GM23338 (cell line): ENCODE results near the gene ADCK2. TPM values are rescaled to one million over a fixed set of nuclear protein-coding genes. Genes with fewer than 3 reads are reported as not detected.
A peak's percentile ranks its signal among the peaks of the same experiment; 100 is the strongest.
"Not testable (repeated sequence)": the region's sequence is repeated elsewhere in the genome, so short reads cannot be mapped to it uniquely, and the experiment has no call there.

Source experiments
- ATAC-seq: fragments of 200-7000 bp; cut with Tn5 transposase; 3 replicates; pipeline ENCODE4 v1.9.1; 2020
- DNase-seq: peaks from one replicate; pipeline ENCODE4 v3.0.0-alpha.2; 2015; ENCODE audit warnings: low spot score
- H2AFZ ChIP-seq: fragments of 200-600 bp; sonication (generic); 2 replicates; pipeline ENCODE4 v1.8.0; 2016; ENCODE audit warnings: antibody characterized with exemption, mild to moderate bottlenecking, moderate library complexity
- H3F3A ChIP-seq: fragments of 200-600 bp; sonication (generic); replicated peaks from 2 replicates; pipeline ENCODE4 v1.8.0; 2017; ENCODE audit warnings: antibody characterized with exemption, mixed run types, low read depth
- H3K27ac ChIP-seq: fragments of 200-600 bp; sonication (generic); 2 replicates; pipeline ENCODE4 v1.6.1; 2016; ENCODE audit warnings: low read depth
- H3K27me3 ChIP-seq: fragments of 200-600 bp; sonication (generic); 2 replicates; pipeline ENCODE4 v1.8.0; 2016; ENCODE audit warnings: mild to moderate bottlenecking, mixed run types, moderate library complexity; ENCODE audit not compliant: insufficient read depth
- H3K36me3 ChIP-seq: fragments of 200-600 bp; sonication (generic); 2 replicates; pipeline ENCODE4 v1.8.0; 2016; ENCODE audit warnings: mild to moderate bottlenecking; ENCODE audit not compliant: insufficient read depth
- H3K4me1 ChIP-seq: fragments of 200-600 bp; sonication (generic); 2 replicates; pipeline ENCODE4 v1.8.0; 2016; ENCODE audit warnings: mild to moderate bottlenecking, moderate library complexity; ENCODE audit not compliant: insufficient read depth
- H3K4me2 ChIP-seq: fragments of 200-600 bp; sonication (generic); 2 replicates; pipeline ENCODE4 v1.7.1; 2017; ENCODE audit warnings: mixed run types
- H3K4me3 ChIP-seq: fragments of 200-600 bp; sonication (generic); 2 replicates; pipeline ENCODE4 v1.6.1; 2016; ENCODE audit warnings: mixed run types
- H3K79me2 ChIP-seq: fragments of 200-600 bp; sonication (generic); replicated peaks from 2 replicates; pipeline ENCODE4 v1.8.0; 2017; ENCODE audit warnings: mild to moderate bottlenecking; ENCODE audit not compliant: insufficient read depth
- H3K9me2 ChIP-seq: fragments of 200-600 bp; sonication (generic); 2 replicates; pipeline ENCODE4 v1.8.0; 2017; ENCODE audit not compliant: insufficient read depth
- H4K20me1 ChIP-seq: fragments of 200-600 bp; sonication (generic); replicated peaks from 2 replicates; pipeline ENCODE4 v1.8.0; 2017; ENCODE audit warnings: mild to moderate bottlenecking; ENCODE audit not compliant: insufficient read depth
- H3K27ac Mint-ChIP-seq: 2 replicates; pipeline ENCODE4 v1.8.0; 2020; ENCODE audit warnings: inconsistent platforms, mild to moderate bottlenecking, moderate library complexity, mixed read lengths
- H3K27me3 Mint-ChIP-seq: 3 replicates; pipeline ENCODE4 v1.8.0; 2022; ENCODE audit warnings: low read depth, mild to moderate bottlenecking, moderate library complexity, mixed read lengths, inconsistent platforms; ENCODE audit not compliant: insufficient read depth, poor library complexity
- H3K36me3 Mint-ChIP-seq: 3 replicates; pipeline ENCODE4 v1.8.0; 2021; ENCODE audit warnings: low read depth, mild to moderate bottlenecking, inconsistent platforms, moderate library complexity, mixed read lengths
- H3K4me1 Mint-ChIP-seq: 3 replicates; pipeline ENCODE4 v1.8.0; 2020; ENCODE audit warnings: mild to moderate bottlenecking, inconsistent platforms, mixed read lengths
- H3K4me3 Mint-ChIP-seq: 3 replicates; pipeline ENCODE4 v1.8.0; 2021; ENCODE audit warnings: moderate library complexity, mild to moderate bottlenecking, inconsistent platforms, mixed read lengths
- H3K9me3 Mint-ChIP-seq: 3 replicates; pipeline ENCODE4 v1.8.0; 2020; ENCODE audit warnings: moderate library complexity, mild to moderate bottlenecking, inconsistent platforms, mixed read lengths
- CREB1 ChIP-seq: fragments of 250-450 bp; sonication (Bioruptor Pico); IDR thresholded peaks from 2 replicates; pipeline ENCODE4 v1.5.0; 2020; ENCODE audit warnings: low read depth, mild to moderate bottlenecking, moderate library complexity
- CTCF ChIP-seq, 2 experiments: fragments of 200-600 bp in 1 of 2; sonication (generic) in 1 of 2; conservative IDR thresholded peaks; 2 replicates each; pipeline versions ENCODE4 v1.5.1 to v1.6.1; 2016 to 2017; ENCODE audit warnings: antibody characterized with exemption in 2 of 2, low read depth in 2 of 2, mild to moderate bottlenecking in 2 of 2, moderate library complexity in 1 of 2
- ETS1 ChIP-seq: IDR thresholded peaks from 2 replicates; pipeline ENCODE4 v1.6.1; 2016; ENCODE audit warnings: antibody characterized with exemption
- EZH2 ChIP-seq: fragments of 200-600 bp; sonication (generic); IDR thresholded peaks from one replicate; pipeline ENCODE4 v1.8.0; 2017; ENCODE audit warnings: antibody characterized with exemption, mild to moderate bottlenecking, low read depth; ENCODE audit not compliant: unreplicated experiment
- EZH2phosphoT487 ChIP-seq: fragments of 200-600 bp; sonication (generic); IDR thresholded peaks from one replicate; pipeline ENCODE4 v1.8.1; 2018; ENCODE audit warnings: antibody characterized with exemption; ENCODE audit not compliant: unreplicated experiment
- JUNB ChIP-seq: IDR thresholded peaks from one replicate; pipeline ENCODE4 v1.6.1; 2016; ENCODE audit warnings: antibody characterized with exemption; ENCODE audit not compliant: unreplicated experiment
- NANOG ChIP-seq: IDR thresholded peaks from 2 replicates; pipeline ENCODE4 v1.6.1; 2016; ENCODE audit warnings: antibody characterized with exemption, borderline replicate concordance
- POLR2AphosphoS5 ChIP-seq: IDR thresholded peaks from 2 replicates; pipeline ENCODE4 v1.6.1; 2016; ENCODE audit warnings: antibody characterized with exemption, low read depth
- STAT1 ChIP-seq: IDR thresholded peaks from one replicate; pipeline ENCODE4 v1.6.1; 2016; ENCODE audit warnings: antibody characterized with exemption; ENCODE audit not compliant: unreplicated experiment
- ZNF114 ChIP-seq: fragments of 250-450 bp; sonication (Bioruptor Pico); IDR thresholded peaks from 2 replicates; pipeline ENCODE4 v1.5.0; 2020; ENCODE audit warnings: mild to moderate bottlenecking, moderate library complexity
- ZNF331 ChIP-seq: fragments of 250-450 bp; sonication (Bioruptor Pico); IDR thresholded peaks from 2 replicates; pipeline ENCODE4 v1.5.0; 2020; ENCODE audit warnings: low read depth, mild to moderate bottlenecking, moderate library complexity
- ZNF462 ChIP-seq: fragments of 250-450 bp; sonication (Bioruptor Pico); IDR thresholded peaks from 2 replicates; pipeline ENCODE4 v1.5.0; 2020; ENCODE audit warnings: mild to moderate bottlenecking, moderate library complexity
- polyA plus RNA-seq: library from polyadenylated mRNA; unstranded; fragments of >200 nt; fragmentation: Nextera tagmentation; extraction: Ambion mirVana; gene quantifications from 2 replicates; pipeline ENCODE4 v1.2.1, GENCODE V29; 2016
- total RNA-seq: library from RNA; depleted of rRNA; stranded (reverse); fragments of >200 nt; shearing (Covaris generic); gene quantifications from 2 replicates; pipeline ENCODE4 v1.2.3, GENCODE V29; 2014

Gene ADCK2
- total and polyA plus RNA-seq, 2 experiments from 2014 or later = 4.7 to 14.4 TPM

- Mint-ChIP-seq H3K27me3 (peaks cover 17% of the 10 kb centered on the region), H3K4me1 (peaks cover 17% of the 10 kb centered on the region)
- DNase-seq, H3K27ac ChIP-seq, H3K27ac Mint-ChIP-seq, H3K4me3 Mint-ChIP-seq, H3K9me3 Mint-ChIP-seq, H3K36me3 Mint-ChIP-seq, H3K4me2 ChIP-seq, H3F3A ChIP-seq, H4K20me1 ChIP-seq, H2AFZ ChIP-seq, H3K79me2 ChIP-seq, H3K27me3 ChIP-seq, H3K4me3 ChIP-seq, H3K9me2 ChIP-seq, H3K36me3 ChIP-seq, ATAC-seq: not testable (repeated sequence)
- H3K4me1 ChIP-seq = peaks cover 22% of the 10 kb centered on the region
Observed at GRCh38 chr7:140669862-140670261, 2.9 kb upstream of the ADCK2 start.

- no peak overlapping the region for H3K27ac ChIP-seq
- no peaks in the 10 kb centered on the region for H3K79me2 ChIP-seq
- peaks cover 17% of the 10 kb centered on the region for H3K27me3 Mint-ChIP-seq
- DNase-seq (peak; percentile 17), ATAC-seq (no peak)
- no peaks in the 10 kb centered on the region; the same call in 2 of the 3 replicates for H3K9me3 Mint-ChIP-seq
- no peaks in the 10 kb centered on the region for H3K9me2 ChIP-seq
- peaks cover 24% of the 10 kb centered on the region for H3K4me1 ChIP-seq
- H3F3A ChIP-seq = 0 out of 2 replicates have a peak, but pooled peaks cover 3% of the 10 kb centered on the region
- H4K20me1 ChIP-seq = peaks cover 6% of the 10 kb centered on the region; the same call in 1 of the 2 replicates
- 0 out of 2 replicates have a peak, but pooled peaks cover 5% of the 10 kb centered on the region for H3K27me3 ChIP-seq
- H3K4me3 ChIP-seq = no peak overlapping the region
- H3K4me3 Mint-ChIP-seq = no peak overlapping the region
- peaks cover 17% of the 10 kb centered on the region for H3K4me1 Mint-ChIP-seq
- no peaks in the 10 kb centered on the region for H3K36me3 ChIP-seq
- H3K4me2 ChIP-seq = no peak overlapping the region
- H2AFZ ChIP-seq = peak overlapping the region; percentile 63; the same call in 1 of the 2 replicates
- H3K27ac Mint-ChIP-seq = no peak overlapping the region
- no peaks in the 10 kb centered on the region; the same call in 2 of the 3 replicates for H3K36me3 Mint-ChIP-seq
- TF ChIP-seq POLR2AphosphoS5 = no peak
- TF ChIP-seq JUNB = no peak
- TF ChIP-seq EZH2 = no peak
- no peak for TF ChIP-seq ETS1
- no peak for TF ChIP-seq ZNF114
- no peak for TF ChIP-seq CTCF (conservative IDR thresholded peaks at IDR 0.05; ENCODE audit: low read depth in 2 of 2)
- no peak for TF ChIP-seq ZNF462 (CRISPR knock-in tag)
- no peak for TF ChIP-seq STAT1
- no peak for TF ChIP-seq ZNF331 (CRISPR knock-in tag)
- no peak for TF ChIP-seq NANOG
- TF ChIP-seq CREB1 (CRISPR knock-in tag) = no peak
- no peak for TF ChIP-seq EZH2phosphoT487
Observed at GRCh38 chr7:140670343-140670935, 2.3 kb upstream of the ADCK2 start.
